Fibroblast of skin of right biceps (primary cell): ENCODE data around the gene CEP250.

Source experiments
- DNase-seq: peaks from one replicate; pipeline ENCODE4 v3.0.0-alpha.2; 2013

The CEP250 gene

GRCh38 chr20:35568645-35569044 is 113.2 kb downstream of the CEP250 start:
- no peak for DNase-seq
